DMS79 (cell line): ENCODE results near the gene RAB24.
"Not testable (repeated sequence)": the region's sequence is repeated elsewhere in the genome, so short reads cannot be mapped to it uniquely, and the experiment has no call there.

ENCODE experiments used
- DNase-seq: peaks from one replicate; lab custom pipeline; 2025; lab: John Stamatoyannopoulos, UW

RAB24 gene

GRCh38 chr5:177303121-177303924, at the start of gene RAB24, which contains the start of gene PRELID1:
Gene RAB24, minus strand, starts transcription at chr5:177303719. Its CDS starts 431 bp downstream, at chr5:177303288.
Gene PRELID1, plus strand, starts transcription at chr5:177303799. Its CDS starts 187 bp downstream, at chr5:177303986.
- no peak for DNase-seq

- no peak for DNase-seq
Measured at GRCh38 chr5:177353093-177353492, 49.6 kb upstream of the RAB24 start.

GRCh38 chr5:177351392-177352329, 48.1 kb upstream of the RAB24 start, which contains the start of gene LMAN2:
Gene LMAN2, minus strand, starts transcription at chr5:177351668. Its CDS starts 21 bp downstream, at chr5:177351647.
- peak; percentile 78 for DNase-seq

- no peak for DNase-seq
Measured at GRCh38 chr5:177350776-177351391, 47.4 kb upstream of the RAB24 start.

- no peak for DNase-seq
Measured at GRCh38 chr5:177349762-177350161, 46.2 kb upstream of the RAB24 start.

GRCh38 chr5:177349362-177349647, 45.8 kb upstream of the RAB24 start:
- no peak for DNase-seq

GRCh38 chr5:177347699-177348098, 44.2 kb upstream of the RAB24 start:
- DNase-seq: no peak

GRCh38 chr5:177346820-177347219, 43.3 kb upstream of the RAB24 start:
- DNase-seq: no peak

- DNase-seq: no peak
Measured at GRCh38 chr5:177344891-177345290, 41.4 kb upstream of the RAB24 start.

GRCh38 chr5:177343777-177344176, 40.3 kb upstream of the RAB24 start:
- no peak for DNase-seq

GRCh38 chr5:177343000-177343399, 39.5 kb upstream of the RAB24 start:
- not testable (repeated sequence) for DNase-seq

- no peak for DNase-seq
Measured at GRCh38 chr5:177339107-177339638, 35.7 kb upstream of the RAB24 start.

- no peak for DNase-seq
Measured at GRCh38 chr5:177338251-177339106, 35.0 kb upstream of the RAB24 start.

- no peak for DNase-seq
Measured at GRCh38 chr5:177336603-177337494, 33.3 kb upstream of the RAB24 start.

GRCh38 chr5:177336112-177336511, 32.6 kb upstream of the RAB24 start:
- no peak for DNase-seq

- no peak for DNase-seq
Measured at GRCh38 chr5:177335701-177336065, 32.2 kb upstream of the RAB24 start.

GRCh38 chr5:177334781-177335700, 31.5 kb upstream of the RAB24 start:
- DNase-seq: no peak

- DNase-seq: no peak
Measured at GRCh38 chr5:177334155-177334551, 30.6 kb upstream of the RAB24 start.
